ENCODE measurements around the gene GALNS.

- no peak for TF ChIP-seq POLR2A (IDR thresholded peaks at IDR 0.05; ENCODE audit: low read length)
- TF ChIP-seq GATA1 (IDR thresholded peaks at IDR 0.05; ENCODE audit: low read depth, low read length), result no peak
Observed at GRCh38 chr16:88855736-88856121, 1.0 kb downstream of the GALNS start.
